GM23338 (cell line): ENCODE measurements around the gene ARSD. TPM values are rescaled to one million over a fixed set of nuclear protein-coding genes. Genes with fewer than 3 reads are reported as not detected.

ENCODE experiments used
- ATAC-seq: fragments of 200-7000 bp; cut with Tn5 transposase; 3 replicates; pipeline ENCODE4 v1.9.1; 2020
- DNase-seq: peaks from one replicate; pipeline ENCODE4 v3.0.0-alpha.2; 2015; ENCODE audit warnings: low spot score
- H2AFZ ChIP-seq: fragments of 200-600 bp; sonication (generic); 2 replicates; pipeline ENCODE4 v1.8.0; 2016; ENCODE audit warnings: antibody characterized with exemption, mild to moderate bottlenecking, moderate library complexity
- H3F3A ChIP-seq: fragments of 200-600 bp; sonication (generic); replicated peaks from 2 replicates; pipeline ENCODE4 v1.8.0; 2017; ENCODE audit warnings: antibody characterized with exemption, mixed run types, low read depth
- H3K27ac ChIP-seq: fragments of 200-600 bp; sonication (generic); 2 replicates; pipeline ENCODE4 v1.6.1; 2016; ENCODE audit warnings: low read depth
- H3K27me3 ChIP-seq: fragments of 200-600 bp; sonication (generic); 2 replicates; pipeline ENCODE4 v1.8.0; 2016; ENCODE audit warnings: mild to moderate bottlenecking, mixed run types, moderate library complexity; ENCODE audit not compliant: insufficient read depth
- H3K36me3 ChIP-seq: fragments of 200-600 bp; sonication (generic); 2 replicates; pipeline ENCODE4 v1.8.0; 2016; ENCODE audit warnings: mild to moderate bottlenecking; ENCODE audit not compliant: insufficient read depth
- H3K4me1 ChIP-seq: fragments of 200-600 bp; sonication (generic); 2 replicates; pipeline ENCODE4 v1.8.0; 2016; ENCODE audit warnings: mild to moderate bottlenecking, moderate library complexity; ENCODE audit not compliant: insufficient read depth
- H3K4me2 ChIP-seq: fragments of 200-600 bp; sonication (generic); 2 replicates; pipeline ENCODE4 v1.7.1; 2017; ENCODE audit warnings: mixed run types
- H3K4me3 ChIP-seq: fragments of 200-600 bp; sonication (generic); 2 replicates; pipeline ENCODE4 v1.6.1; 2016; ENCODE audit warnings: mixed run types
- H3K79me2 ChIP-seq: fragments of 200-600 bp; sonication (generic); replicated peaks from 2 replicates; pipeline ENCODE4 v1.8.0; 2017; ENCODE audit warnings: mild to moderate bottlenecking; ENCODE audit not compliant: insufficient read depth
- H3K9me2 ChIP-seq: fragments of 200-600 bp; sonication (generic); 2 replicates; pipeline ENCODE4 v1.8.0; 2017; ENCODE audit not compliant: insufficient read depth
- H4K20me1 ChIP-seq: fragments of 200-600 bp; sonication (generic); replicated peaks from 2 replicates; pipeline ENCODE4 v1.8.0; 2017; ENCODE audit warnings: mild to moderate bottlenecking; ENCODE audit not compliant: insufficient read depth
- H3K27ac Mint-ChIP-seq: 2 replicates; pipeline ENCODE4 v1.8.0; 2020; ENCODE audit warnings: inconsistent platforms, mild to moderate bottlenecking, moderate library complexity, mixed read lengths
- H3K27me3 Mint-ChIP-seq: 3 replicates; pipeline ENCODE4 v1.8.0; 2022; ENCODE audit warnings: low read depth, mild to moderate bottlenecking, moderate library complexity, mixed read lengths, inconsistent platforms; ENCODE audit not compliant: insufficient read depth, poor library complexity
- H3K36me3 Mint-ChIP-seq: 3 replicates; pipeline ENCODE4 v1.8.0; 2021; ENCODE audit warnings: low read depth, mild to moderate bottlenecking, inconsistent platforms, moderate library complexity, mixed read lengths
- H3K4me1 Mint-ChIP-seq: 3 replicates; pipeline ENCODE4 v1.8.0; 2020; ENCODE audit warnings: mild to moderate bottlenecking, inconsistent platforms, mixed read lengths
- H3K4me3 Mint-ChIP-seq: 3 replicates; pipeline ENCODE4 v1.8.0; 2021; ENCODE audit warnings: moderate library complexity, mild to moderate bottlenecking, inconsistent platforms, mixed read lengths
- H3K9me3 Mint-ChIP-seq: 3 replicates; pipeline ENCODE4 v1.8.0; 2020; ENCODE audit warnings: moderate library complexity, mild to moderate bottlenecking, inconsistent platforms, mixed read lengths
- CREB1 ChIP-seq: fragments of 250-450 bp; sonication (Bioruptor Pico); IDR thresholded peaks from 2 replicates; pipeline ENCODE4 v1.5.0; 2020; ENCODE audit warnings: low read depth, mild to moderate bottlenecking, moderate library complexity
- EZH2 ChIP-seq: fragments of 200-600 bp; sonication (generic); IDR thresholded peaks from one replicate; pipeline ENCODE4 v1.8.0; 2017; ENCODE audit warnings: antibody characterized with exemption, mild to moderate bottlenecking, low read depth; ENCODE audit not compliant: unreplicated experiment
- EZH2phosphoT487 ChIP-seq: fragments of 200-600 bp; sonication (generic); IDR thresholded peaks from one replicate; pipeline ENCODE4 v1.8.1; 2018; ENCODE audit warnings: antibody characterized with exemption; ENCODE audit not compliant: unreplicated experiment
- JUNB ChIP-seq: IDR thresholded peaks from one replicate; pipeline ENCODE4 v1.6.1; 2016; ENCODE audit warnings: antibody characterized with exemption; ENCODE audit not compliant: unreplicated experiment
- NANOG ChIP-seq: IDR thresholded peaks from 2 replicates; pipeline ENCODE4 v1.6.1; 2016; ENCODE audit warnings: antibody characterized with exemption, borderline replicate concordance
- POLR2AphosphoS5 ChIP-seq: IDR thresholded peaks from 2 replicates; pipeline ENCODE4 v1.6.1; 2016; ENCODE audit warnings: antibody characterized with exemption, low read depth
- STAT1 ChIP-seq: IDR thresholded peaks from one replicate; pipeline ENCODE4 v1.6.1; 2016; ENCODE audit warnings: antibody characterized with exemption; ENCODE audit not compliant: unreplicated experiment
- polyA plus RNA-seq: library from polyadenylated mRNA; unstranded; fragments of >200 nt; fragmentation: Nextera tagmentation; extraction: Ambion mirVana; gene quantifications from 2 replicates; pipeline ENCODE4 v1.2.1, GENCODE V29; 2016
- total RNA-seq: library from RNA; depleted of rRNA; stranded (reverse); fragments of >200 nt; shearing (Covaris generic); gene quantifications from 2 replicates; pipeline ENCODE4 v1.2.3, GENCODE V29; 2014
- TF ChIP-seq, protein P1 (sequence below), 2 experiments: fragments of 200-600 bp in 1 of 2; sonication (generic) in 1 of 2; conservative IDR thresholded peaks; 2 replicates each; pipeline versions ENCODE4 v1.5.1 to v1.6.1; 2016 to 2017; ENCODE audit warnings: antibody characterized with exemption in 2 of 2, low read depth in 2 of 2, mild to moderate bottlenecking in 2 of 2, moderate library complexity in 1 of 2
- TF ChIP-seq, protein P2 (sequence below): fragments of 250-450 bp; sonication (Bioruptor Pico); IDR thresholded peaks from 2 replicates; pipeline ENCODE4 v1.5.0; 2020; ENCODE audit warnings: mild to moderate bottlenecking, moderate library complexity

Gene ARSD
- total and polyA plus RNA-seq, 2 experiments from 2014 or later: 1.3 to 1.7 TPM

DNA sequence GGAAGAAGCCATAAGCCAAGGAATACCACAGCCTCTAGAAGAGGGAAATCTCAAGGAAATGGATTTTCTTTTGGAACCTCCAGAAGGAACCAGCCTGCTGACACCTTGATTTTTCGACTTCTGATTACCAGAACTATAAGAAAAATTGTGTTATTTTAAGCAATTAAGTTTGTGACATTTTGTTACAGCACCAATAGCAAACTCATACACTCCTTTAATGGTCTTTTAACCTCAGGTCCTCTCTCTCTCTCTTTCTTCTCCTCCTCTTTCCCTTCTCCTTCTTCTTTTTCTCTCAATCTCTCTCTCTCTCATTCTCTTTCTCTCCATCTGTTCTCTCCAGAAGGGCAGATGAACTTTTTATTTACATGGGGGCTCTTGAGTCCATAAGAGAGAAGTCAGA is 26.3 kb downstream of the ARSD start:
- H3K27ac ChIP-seq: no peak overlapping the region
- no peak overlapping the region for H3K4me3 ChIP-seq
- no peaks in the 10 kb centered on the region for H3K36me3 ChIP-seq
- peaks cover 40% of the 10 kb centered on the region for H3K36me3 Mint-ChIP-seq
- no peaks in the 10 kb centered on the region for H4K20me1 ChIP-seq
- H2AFZ ChIP-seq: no peak overlapping the region
- H3K79me2 ChIP-seq: no peaks in the 10 kb centered on the region
- ATAC-seq: no peak
- H3K4me1 ChIP-seq: peaks cover 4% of the 10 kb centered on the region; the same call in 1 of the 2 replicates
- H3K9me3 Mint-ChIP-seq: peaks cover 14% of the 10 kb centered on the region; the same call in 2 of the 3 replicates
- peaks cover 9% of the 10 kb centered on the region for H3K4me1 Mint-ChIP-seq
- no peaks in the 10 kb centered on the region for H3K27me3 Mint-ChIP-seq
- no peak overlapping the region for H3K4me2 ChIP-seq
- H3F3A ChIP-seq: 0 out of 2 replicates have a peak, but pooled peaks cover 3% of the 10 kb centered on the region
- no peak for DNase-seq
- H3K27me3 ChIP-seq: no peaks in the 10 kb centered on the region
- H3K9me2 ChIP-seq: no peaks in the 10 kb centered on the region
- H3K4me3 Mint-ChIP-seq: no peak overlapping the region
- TF ChIP-seq STAT1: no peak
- TF ChIP-seq CREB1 (CRISPR knock-in tag): no peak
- no peak for TF ChIP-seq EZH2
- TF ChIP-seq, protein P1, sequence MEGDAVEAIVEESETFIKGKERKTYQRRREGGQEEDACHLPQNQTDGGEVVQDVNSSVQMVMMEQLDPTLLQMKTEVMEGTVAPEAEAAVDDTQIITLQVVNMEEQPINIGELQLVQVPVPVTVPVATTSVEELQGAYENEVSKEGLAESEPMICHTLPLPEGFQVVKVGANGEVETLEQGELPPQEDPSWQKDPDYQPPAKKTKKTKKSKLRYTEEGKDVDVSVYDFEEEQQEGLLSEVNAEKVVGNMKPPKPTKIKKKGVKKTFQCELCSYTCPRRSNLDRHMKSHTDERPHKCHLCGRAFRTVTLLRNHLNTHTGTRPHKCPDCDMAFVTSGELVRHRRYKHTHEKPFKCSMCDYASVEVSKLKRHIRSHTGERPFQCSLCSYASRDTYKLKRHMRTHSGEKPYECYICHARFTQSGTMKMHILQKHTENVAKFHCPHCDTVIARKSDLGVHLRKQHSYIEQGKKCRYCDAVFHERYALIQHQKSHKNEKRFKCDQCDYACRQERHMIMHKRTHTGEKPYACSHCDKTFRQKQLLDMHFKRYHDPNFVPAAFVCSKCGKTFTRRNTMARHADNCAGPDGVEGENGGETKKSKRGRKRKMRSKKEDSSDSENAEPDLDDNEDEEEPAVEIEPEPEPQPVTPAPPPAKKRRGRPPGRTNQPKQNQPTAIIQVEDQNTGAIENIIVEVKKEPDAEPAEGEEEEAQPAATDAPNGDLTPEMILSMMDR (conservative IDR thresholded peaks at IDR 0.05; ENCODE audit: low read depth in 2 of 2): no peak
- no peak for TF ChIP-seq POLR2AphosphoS5
- TF ChIP-seq, protein P2, sequence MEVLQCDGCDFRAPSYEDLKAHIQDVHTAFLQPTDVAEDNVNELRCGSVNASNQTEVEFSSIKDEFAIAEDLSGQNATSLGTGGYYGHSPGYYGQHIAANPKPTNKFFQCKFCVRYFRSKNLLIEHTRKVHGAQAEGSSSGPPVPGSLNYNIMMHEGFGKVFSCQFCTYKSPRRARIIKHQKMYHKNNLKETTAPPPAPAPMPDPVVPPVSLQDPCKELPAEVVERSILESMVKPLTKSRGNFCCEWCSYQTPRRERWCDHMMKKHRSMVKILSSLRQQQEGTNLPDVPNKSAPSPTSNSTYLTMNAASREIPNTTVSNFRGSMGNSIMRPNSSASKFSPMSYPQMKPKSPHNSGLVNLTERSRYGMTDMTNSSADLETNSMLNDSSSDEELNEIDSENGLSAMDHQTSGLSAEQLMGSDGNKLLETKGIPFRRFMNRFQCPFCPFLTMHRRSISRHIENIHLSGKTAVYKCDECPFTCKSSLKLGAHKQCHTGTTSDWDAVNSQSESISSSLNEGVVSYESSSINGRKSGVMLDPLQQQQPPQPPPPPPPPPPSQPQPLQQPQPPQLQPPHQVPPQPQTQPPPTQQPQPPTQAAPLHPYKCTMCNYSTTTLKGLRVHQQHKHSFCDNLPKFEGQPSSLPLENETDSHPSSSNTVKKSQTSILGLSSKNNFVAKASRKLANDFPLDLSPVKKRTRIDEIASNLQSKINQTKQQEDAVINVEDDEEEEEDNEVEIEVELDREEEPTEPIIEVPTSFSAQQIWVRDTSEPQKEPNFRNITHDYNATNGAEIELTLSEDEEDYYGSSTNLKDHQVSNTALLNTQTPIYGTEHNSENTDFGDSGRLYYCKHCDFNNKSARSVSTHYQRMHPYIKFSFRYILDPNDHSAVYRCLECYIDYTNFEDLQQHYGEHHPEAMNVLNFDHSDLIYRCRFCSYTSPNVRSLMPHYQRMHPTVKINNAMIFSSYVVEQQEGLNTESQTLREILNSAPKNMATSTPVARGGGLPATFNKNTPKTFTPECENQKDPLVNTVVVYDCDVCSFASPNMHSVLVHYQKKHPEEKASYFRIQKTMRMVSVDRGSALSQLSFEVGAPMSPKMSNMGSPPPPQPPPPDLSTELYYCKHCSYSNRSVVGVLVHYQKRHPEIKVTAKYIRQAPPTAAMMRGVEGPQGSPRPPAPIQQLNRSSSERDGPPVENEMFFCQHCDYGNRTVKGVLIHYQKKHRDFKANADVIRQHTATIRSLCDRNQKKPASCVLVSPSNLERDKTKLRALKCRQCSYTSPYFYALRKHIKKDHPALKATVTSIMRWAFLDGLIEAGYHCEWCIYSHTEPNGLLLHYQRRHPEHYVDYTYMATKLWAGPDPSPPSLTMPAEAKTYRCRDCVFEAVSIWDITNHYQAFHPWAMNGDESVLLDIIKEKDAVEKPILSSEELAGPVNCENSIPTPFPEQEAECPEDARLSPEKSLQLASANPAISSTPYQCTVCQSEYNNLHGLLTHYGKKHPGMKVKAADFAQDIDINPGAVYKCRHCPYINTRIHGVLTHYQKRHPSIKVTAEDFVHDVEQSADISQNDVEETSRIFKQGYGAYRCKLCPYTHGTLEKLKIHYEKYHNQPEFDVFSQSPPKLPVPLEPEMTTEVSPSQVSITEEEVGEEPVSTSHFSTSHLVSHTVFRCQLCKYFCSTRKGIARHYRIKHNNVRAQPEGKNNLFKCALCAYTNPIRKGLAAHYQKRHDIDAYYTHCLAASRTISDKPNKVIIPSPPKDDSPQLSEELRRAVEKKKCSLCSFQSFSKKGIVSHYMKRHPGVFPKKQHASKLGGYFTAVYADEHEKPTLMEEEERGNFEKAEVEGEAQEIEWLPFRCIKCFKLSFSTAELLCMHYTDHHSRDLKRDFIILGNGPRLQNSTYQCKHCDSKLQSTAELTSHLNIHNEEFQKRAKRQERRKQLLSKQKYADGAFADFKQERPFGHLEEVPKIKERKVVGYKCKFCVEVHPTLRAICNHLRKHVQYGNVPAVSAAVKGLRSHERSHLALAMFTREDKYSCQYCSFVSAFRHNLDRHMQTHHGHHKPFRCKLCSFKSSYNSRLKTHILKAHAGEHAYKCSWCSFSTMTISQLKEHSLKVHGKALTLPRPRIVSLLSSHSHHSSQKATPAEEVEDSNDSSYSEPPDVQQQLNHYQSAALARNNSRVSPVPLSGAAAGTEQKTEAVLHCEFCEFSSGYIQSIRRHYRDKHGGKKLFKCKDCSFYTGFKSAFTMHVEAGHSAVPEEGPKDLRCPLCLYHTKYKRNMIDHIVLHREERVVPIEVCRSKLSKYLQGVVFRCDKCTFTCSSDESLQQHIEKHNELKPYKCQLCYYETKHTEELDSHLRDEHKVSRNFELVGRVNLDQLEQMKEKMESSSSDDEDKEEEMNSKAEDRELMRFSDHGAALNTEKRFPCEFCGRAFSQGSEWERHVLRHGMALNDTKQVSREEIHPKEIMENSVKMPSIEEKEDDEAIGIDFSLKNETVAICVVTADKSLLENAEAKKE (CRISPR knock-in tag): no peak
- TF ChIP-seq EZH2phosphoT487: no peak
- TF ChIP-seq NANOG: no peak
- TF ChIP-seq JUNB: no peak
- no peak overlapping the region for H3K27ac Mint-ChIP-seq
